H54 (cell line): Measurements from ENCODE around the gene ASTN1.

Experiments used
- DNase-seq: peaks from one replicate; pipeline ENCODE4 v3.0.0; 2011; ENCODE audit warnings: low spot score, mixed read lengths; ENCODE audit not compliant: insufficient read length
- FAIRE-seq: peaks from 3 replicates; lab custom pipeline; 2011; peaks lifted over from hg19 to GRCh38; lab: Jason Lieb, UNC
- POLR2A ChIP-seq: IDR thresholded peaks from 2 replicates; pipeline ENCODE4 v1.6.1; 2011; ENCODE audit warnings: low read depth, mild to moderate bottlenecking, low read length

ASTN1 gene

GRCh38 chr1:176994931-176995596 is 169.4 kb downstream of the ASTN1 start:
- no peak for DNase-seq
- FAIRE-seq = no peak
- TF ChIP-seq POLR2A = no peak

GRCh38 chr1:176993587-176993986 is 170.9 kb downstream of the ASTN1 start:
- FAIRE-seq (no peak), DNase-seq (no peak)
- no peak for TF ChIP-seq POLR2A

- TF ChIP-seq POLR2A = no peak
- no peak for FAIRE-seq
These were observed 174.8 kb downstream of the ASTN1 start for GRCh38 chr1:176989754-176990153.

GRCh38 chr1:176989023-176989422 is 175.5 kb downstream of the ASTN1 start:
- no peak for TF ChIP-seq POLR2A
- DNase-seq (no peak), FAIRE-seq (no peak)

More at GRCh38 chr1:176989754-176990153, 174.8 kb downstream of the ASTN1 start:
- DNase-seq = no peak

- no peak for TF ChIP-seq POLR2A
- no peak for DNase-seq
- no peak for FAIRE-seq
These were observed 177.5 kb downstream of the ASTN1 start for GRCh38 chr1:176987016-176987415.

GRCh38 chr1:176983731-176984130 is 180.8 kb downstream of the ASTN1 start:
- FAIRE-seq (no peak), DNase-seq (no peak)
- TF ChIP-seq POLR2A = no peak

GRCh38 chr1:176976771-176977170 is 187.7 kb downstream of the ASTN1 start:
- no peak for FAIRE-seq
- no peak for DNase-seq
- no peak for TF ChIP-seq POLR2A

GRCh38 chr1:176976225-176976624 is 188.3 kb downstream of the ASTN1 start:
- no peak for FAIRE-seq
- no peak for TF ChIP-seq POLR2A
- no peak for DNase-seq

- no peak for DNase-seq
- FAIRE-seq = no peak
- TF ChIP-seq POLR2A = no peak
These were observed 199.8 kb downstream of the ASTN1 start for GRCh38 chr1:176964687-176965086.

- DNase-seq = no peak
- no peak for TF ChIP-seq POLR2A
- FAIRE-seq = no peak
These were observed 201.3 kb downstream of the ASTN1 start for GRCh38 chr1:176963181-176963580.

GRCh38 chr1:176961678-176962077 is 202.8 kb downstream of the ASTN1 start:
- DNase-seq (no peak), FAIRE-seq (no peak)
- no peak for TF ChIP-seq POLR2A

- DNase-seq (no peak), FAIRE-seq (no peak)
- no peak for TF ChIP-seq POLR2A
These were observed 205.2 kb downstream of the ASTN1 start for GRCh38 chr1:176959191-176959820.

GRCh38 chr1:176957603-176958002 is 206.9 kb downstream of the ASTN1 start:
- no peak for FAIRE-seq
- no peak for TF ChIP-seq POLR2A
- no peak for DNase-seq

GRCh38 chr1:176954242-176954641 is 210.3 kb downstream of the ASTN1 start:
- FAIRE-seq = no peak
- TF ChIP-seq POLR2A = no peak
- DNase-seq = no peak
